ENCODE measurements around the gene PPFIBP1. TPM values are rescaled to one million over a fixed set of nuclear protein-coding genes. Genes with fewer than 3 reads are reported as not detected.

PPFIBP1 gene
- total and polyA plus RNA-seq, 2 donors (not counting 1 experiment from before 2014, with no cell fraction given): 3.3 to 15.0 TPM

DNA sequence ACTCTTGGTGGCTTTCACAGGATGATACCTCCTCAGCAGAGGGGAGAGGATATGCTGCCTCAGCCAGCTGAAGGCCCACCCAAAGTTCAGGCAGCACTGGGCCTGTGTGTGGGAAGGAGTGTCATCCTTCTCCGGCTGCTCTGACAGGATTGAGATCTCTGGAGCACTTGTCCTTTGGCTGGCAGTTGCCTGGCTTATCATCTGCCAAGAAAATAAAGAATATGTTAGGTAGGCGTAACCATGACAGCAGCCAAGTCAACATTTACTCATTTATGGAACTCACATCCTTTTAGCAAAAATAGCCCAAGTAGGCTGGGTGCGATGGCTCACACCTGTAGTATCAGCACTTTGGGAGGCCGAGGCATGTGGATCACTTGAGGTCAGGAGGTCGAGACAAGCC, 68.5 kb downstream of the PPFIBP1 start:
- 67% methylated on average over 3 of the region's 5 CpGs for WGBS (ENCODE audit: insufficient coverage)
- Histone ChIP-seq H3K9me3 (ENCODE audit: control extremely low read depth in 1 of 3, control insufficient read depth in 2 of 3, insufficient read depth in 1 of 3, low read length in 2 of 3) (peaks cover 0 to 3% (median 0%) of the 10 kb centered on the region in 3 donors), H3K4me2 (replicated peaks; ENCODE audit: low read depth, low read length, poor library complexity, severe bottlenecking) (no peak overlapping the region), H3K27me3 (replicated peaks in 1 of 4; ENCODE audit: control extremely low read depth in 1 of 4, control insufficient read depth in 3 of 4, insufficient read depth in 4 of 4, low read length in 3 of 4) (no peaks in the 10 kb centered on the region), H3K4me3 (ENCODE audit: control extremely low read depth in 1 of 5, extremely low read depth in 1 of 5, insufficient read depth in 1 of 5, low read depth in 2 of 5, low read length in 4 of 5) (no peak overlapping the region), H3K27ac (ENCODE audit: low read length in 2 of 2) (no peak overlapping the region), H4K20me1 (ENCODE audit: control insufficient read depth, insufficient read depth, low read length, poor library complexity, severe bottlenecking) (no peaks in the 10 kb centered on the region), H3K36me3 (replicated peaks in 1 of 2; ENCODE audit: control extremely low read depth in 1 of 2, control insufficient read depth in 1 of 2, extremely low read depth in 1 of 2, insufficient read depth in 2 of 2, low read length in 1 of 2) (no peaks in the 10 kb centered on the region), H3K4me1 (ENCODE audit: control insufficient read depth in 2 of 2, insufficient read depth in 2 of 2, low read length in 2 of 2) (no peaks in the 10 kb centered on the region), H3K9ac (ENCODE audit: low read length) (no peak overlapping the region), H2AFZ (ENCODE audit: insufficient read depth, low read depth, low read length, poor library complexity, severe bottlenecking) (no peak overlapping the region), H3K79me2 (ENCODE audit: control insufficient read depth, insufficient read depth, low read length) (no peaks in the 10 kb centered on the region)
- TF ChIP-seq EZH2 (IDR thresholded peaks at IDR 0.05; ENCODE audit: borderline replicate concordance, insufficient read depth, low read depth, low read length, poor library complexity, severe bottlenecking): no peak
- TF ChIP-seq, protein P1, sequence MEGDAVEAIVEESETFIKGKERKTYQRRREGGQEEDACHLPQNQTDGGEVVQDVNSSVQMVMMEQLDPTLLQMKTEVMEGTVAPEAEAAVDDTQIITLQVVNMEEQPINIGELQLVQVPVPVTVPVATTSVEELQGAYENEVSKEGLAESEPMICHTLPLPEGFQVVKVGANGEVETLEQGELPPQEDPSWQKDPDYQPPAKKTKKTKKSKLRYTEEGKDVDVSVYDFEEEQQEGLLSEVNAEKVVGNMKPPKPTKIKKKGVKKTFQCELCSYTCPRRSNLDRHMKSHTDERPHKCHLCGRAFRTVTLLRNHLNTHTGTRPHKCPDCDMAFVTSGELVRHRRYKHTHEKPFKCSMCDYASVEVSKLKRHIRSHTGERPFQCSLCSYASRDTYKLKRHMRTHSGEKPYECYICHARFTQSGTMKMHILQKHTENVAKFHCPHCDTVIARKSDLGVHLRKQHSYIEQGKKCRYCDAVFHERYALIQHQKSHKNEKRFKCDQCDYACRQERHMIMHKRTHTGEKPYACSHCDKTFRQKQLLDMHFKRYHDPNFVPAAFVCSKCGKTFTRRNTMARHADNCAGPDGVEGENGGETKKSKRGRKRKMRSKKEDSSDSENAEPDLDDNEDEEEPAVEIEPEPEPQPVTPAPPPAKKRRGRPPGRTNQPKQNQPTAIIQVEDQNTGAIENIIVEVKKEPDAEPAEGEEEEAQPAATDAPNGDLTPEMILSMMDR (IDR thresholded peaks at IDR 0.05): no peak
- Mint-ChIP-seq H3K27me3 (peaks cover 4% of the 10 kb centered on the region), H3K9me3 (ENCODE audit: insufficient read depth) (no peaks in the 10 kb centered on the region), H3K27ac (no peak overlapping the region), H3K4me3 (no peak overlapping the region), H3K4me1 (peaks cover 11% of the 10 kb centered on the region)
- intact Hi-C loops (cut with micrococcal nuclease): no loop called here
- ChIA-PET CTCF (no interaction called here), POLR2A (no interaction called here)
- ATAC-seq (ENCODE audit: low read depth) (no peak), DNase-seq (no peak)

DNA sequence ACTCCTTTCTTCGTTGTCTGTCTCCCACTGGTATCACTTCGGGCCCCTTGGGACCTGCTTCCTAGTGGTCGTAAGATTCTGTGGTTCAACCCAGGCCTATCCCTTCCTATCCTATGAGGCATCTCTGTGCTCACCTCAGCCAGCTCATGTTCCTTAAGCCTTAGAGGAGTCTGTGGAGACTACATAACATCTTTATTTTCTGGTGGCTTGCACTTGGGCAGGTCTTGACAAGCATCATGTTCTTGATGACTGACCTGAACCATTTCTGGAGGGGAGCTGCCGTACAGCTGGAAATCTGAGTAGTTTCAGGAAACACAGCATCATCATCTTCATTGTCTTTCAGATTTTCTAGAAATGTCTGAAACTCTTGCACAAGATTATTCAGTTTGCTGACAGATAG, 69.3 kb downstream of the PPFIBP1 start:
- CTCF ChIA-PET: no interaction called here

More for the DNA sequence above, 69.3 kb downstream of the PPFIBP1 start:
- Histone ChIP-seq H3K4me3 (ENCODE audit: control extremely low read depth in 1 of 5, extremely low read depth in 1 of 5, insufficient read depth in 1 of 5, low read depth in 2 of 5, low read length in 4 of 5) (no peak overlapping the region), H4K20me1 (ENCODE audit: control insufficient read depth, insufficient read depth, low read length, poor library complexity, severe bottlenecking) (no peaks in the 10 kb centered on the region), H3K79me2 (ENCODE audit: control insufficient read depth, insufficient read depth, low read length) (no peaks in the 10 kb centered on the region), H3K9ac (ENCODE audit: low read length) (no peak overlapping the region), H3K9me3 (ENCODE audit: control extremely low read depth in 1 of 3, control insufficient read depth in 2 of 3, insufficient read depth in 1 of 3, low read length in 2 of 3) (peaks cover 0 to 9% (median 0%) of the 10 kb centered on the region in 3 donors), H3K4me1 (ENCODE audit: control insufficient read depth in 2 of 2, insufficient read depth in 2 of 2, low read length in 2 of 2) (no peaks in the 10 kb centered on the region), H2AFZ (ENCODE audit: insufficient read depth, low read depth, low read length, poor library complexity, severe bottlenecking) (no peak overlapping the region), H3K36me3 (replicated peaks in 1 of 2; ENCODE audit: control extremely low read depth in 1 of 2, control insufficient read depth in 1 of 2, extremely low read depth in 1 of 2, insufficient read depth in 2 of 2, low read length in 1 of 2) (no peaks in the 10 kb centered on the region), H3K27me3 (replicated peaks in 1 of 4; ENCODE audit: control extremely low read depth in 1 of 4, control insufficient read depth in 3 of 4, insufficient read depth in 4 of 4, low read length in 3 of 4) (no peaks in the 10 kb centered on the region), H3K27ac (ENCODE audit: low read length in 2 of 2) (no peak overlapping the region), H3K4me2 (replicated peaks; ENCODE audit: low read depth, low read length, poor library complexity, severe bottlenecking) (no peak overlapping the region)
- 93% methylated on average over 3 of the region's 4 CpGs for WGBS (ENCODE audit: insufficient coverage)
- Mint-ChIP-seq H3K27ac (no peak overlapping the region), H3K9me3 (ENCODE audit: insufficient read depth) (no peaks in the 10 kb centered on the region), H3K4me1 (peaks cover 5% of the 10 kb centered on the region), H3K4me3 (no peak overlapping the region), H3K27me3 (peaks cover 4% of the 10 kb centered on the region)
- intact Hi-C loops (cut with micrococcal nuclease): no loop called here
- DNase-seq: no peak
- TF ChIP-seq, protein P1 (IDR thresholded peaks at IDR 0.05): no peak
- TF ChIP-seq EZH2 (IDR thresholded peaks at IDR 0.05; ENCODE audit: borderline replicate concordance, insufficient read depth, low read depth, low read length, poor library complexity, severe bottlenecking): no peak
- no peak for ATAC-seq (ENCODE audit: low read depth)
- POLR2A ChIA-PET: no interaction called here
